Right lobe of liver (tissue), 4 donors: ENCODE measurements around the gene CDC42BPA.

Experiments used
- POLR2A ChIP-seq: fragments of 450-650 bp; IDR thresholded peaks from one replicate; pipeline ENCODE4 v1.6.1; 2017; ENCODE audit warnings: antibody characterized with exemption, mild to moderate bottlenecking
- TF ChIP-seq, protein P1 (sequence below), 4 donors: fragments of 200-600 bp in 3 of 4; fragments of 450-650 bp in 1 of 4; IDR thresholded peaks; one replicate each; pipeline versions ENCODE4 v1.5.1 to v1.8.0; 2016 to 2022; ENCODE audit warnings: antibody characterized with exemption in 4 of 4, mild to moderate bottlenecking in 2 of 4
- donor health status: DM: no; HTN: no; CAD: no.
- donor health status: DM: no; HTN: no; CAD: no.
- donor health status: DM: no; HTN: yes; CAD: no.

- TF ChIP-seq, protein P1, sequence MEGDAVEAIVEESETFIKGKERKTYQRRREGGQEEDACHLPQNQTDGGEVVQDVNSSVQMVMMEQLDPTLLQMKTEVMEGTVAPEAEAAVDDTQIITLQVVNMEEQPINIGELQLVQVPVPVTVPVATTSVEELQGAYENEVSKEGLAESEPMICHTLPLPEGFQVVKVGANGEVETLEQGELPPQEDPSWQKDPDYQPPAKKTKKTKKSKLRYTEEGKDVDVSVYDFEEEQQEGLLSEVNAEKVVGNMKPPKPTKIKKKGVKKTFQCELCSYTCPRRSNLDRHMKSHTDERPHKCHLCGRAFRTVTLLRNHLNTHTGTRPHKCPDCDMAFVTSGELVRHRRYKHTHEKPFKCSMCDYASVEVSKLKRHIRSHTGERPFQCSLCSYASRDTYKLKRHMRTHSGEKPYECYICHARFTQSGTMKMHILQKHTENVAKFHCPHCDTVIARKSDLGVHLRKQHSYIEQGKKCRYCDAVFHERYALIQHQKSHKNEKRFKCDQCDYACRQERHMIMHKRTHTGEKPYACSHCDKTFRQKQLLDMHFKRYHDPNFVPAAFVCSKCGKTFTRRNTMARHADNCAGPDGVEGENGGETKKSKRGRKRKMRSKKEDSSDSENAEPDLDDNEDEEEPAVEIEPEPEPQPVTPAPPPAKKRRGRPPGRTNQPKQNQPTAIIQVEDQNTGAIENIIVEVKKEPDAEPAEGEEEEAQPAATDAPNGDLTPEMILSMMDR (IDR thresholded peaks at IDR 0.05): no peak
- TF ChIP-seq POLR2A: no peak
Observed at GRCh38 chr1:226990133-226990716, 328.1 kb downstream of the CDC42BPA start.
